Naive B cell (primary cell): ENCODE measurements around the gene RLBP1. TPM values are rescaled to one million over a fixed set of nuclear protein-coding genes. Genes with fewer than 3 reads are reported as not detected.

ENCODE experiments used
- ATAC-seq, 2 donors: fragments of 150-1000 bp; cut with Tn5 transposase; 2 replicates each; pipeline ENCODE4 v1.10.0; 2021; ENCODE audit warnings: low read depth in 2 of 2, mild to moderate bottlenecking in 2 of 2, moderate library complexity in 2 of 2
- DNase-seq: peaks from one replicate; pipeline ENCODE4 v3.0.0; 2022
- H3K27ac Mint-ChIP-seq, 6 donors: one replicate each; pipeline ENCODE4 v1.8.0; 2020 to 2022; ENCODE audit warnings: mild to moderate bottlenecking in 6 of 6, mixed read lengths in 6 of 6, moderate library complexity in 5 of 6, inconsistent platforms in 2 of 6
- H3K27me3 Mint-ChIP-seq, 3 donors: one replicate each; pipeline ENCODE4 v1.8.0; 2021 to 2022; ENCODE audit warnings: mixed read lengths in 3 of 3, mild to moderate bottlenecking in 1 of 3
- H3K36me3 Mint-ChIP-seq, 2 donors: one replicate each; pipeline ENCODE4 v1.8.0; 2020 to 2022; ENCODE audit warnings: mixed read lengths in 2 of 2, inconsistent platforms in 1 of 2, mild to moderate bottlenecking in 1 of 2
- H3K4me1 Mint-ChIP-seq, 3 donors: one replicate each; pipeline ENCODE4 v1.8.0; 2020 to 2022; ENCODE audit warnings: mixed read lengths in 3 of 3, inconsistent platforms in 1 of 3, mild to moderate bottlenecking in 1 of 3, moderate library complexity in 1 of 3
- H3K4me3 Mint-ChIP-seq, 8 donors: one replicate each; pipeline ENCODE4 v1.8.0; 2020 to 2022; ENCODE audit warnings: mild to moderate bottlenecking in 8 of 8, mixed read lengths in 8 of 8, moderate library complexity in 8 of 8, inconsistent platforms in 2 of 8
- H3K9me3 Mint-ChIP-seq, 7 donors: one replicate each; pipeline ENCODE4 v1.8.0; 2020 to 2022; ENCODE audit warnings: mixed read lengths in 7 of 7, mild to moderate bottlenecking in 5 of 7, inconsistent platforms in 2 of 7, moderate library complexity in 1 of 7
- polyA plus RNA-seq, 6 donors: library from polyadenylated mRNA; unstranded; fragments of 300-500 nt; fragmentation: Illumina TruSeq; gene quantifications; one replicate each; pipeline ENCODE4 v1.2.3, GENCODE V29; 2021; ENCODE audit warnings: low read depth in 6 of 6

The RLBP1 gene
- polyA plus RNA-seq, 6 donors from 2014 or later, result not detected

- Mint-ChIP-seq H3K9me3 (no peaks in the 10 kb centered on the region), H3K27ac (peak overlapping the region in 3 of 6 donors; percentile 13 to 49 (median 33)), H3K36me3 (no peaks in the 10 kb centered on the region), H3K4me3 (no peak overlapping the region), H3K27me3 (no peaks in the 10 kb centered on the region), H3K4me1 (peaks cover 4 to 5% (median 4%) of the 10 kb centered on the region in 3 donors)
- no peak for DNase-seq
- ATAC-seq, result no peak
These were observed 53.9 kb downstream of the RLBP1 start for GRCh38 chr15:89167267-89168176.

GRCh38 chr15:89165677-89166076 is 55.7 kb downstream of the RLBP1 start:
- Mint-ChIP-seq H3K36me3 (no peaks in the 10 kb centered on the region), H3K27ac (no peak overlapping the region)

GRCh38 chr15:89164712-89165211 is 56.6 kb downstream of the RLBP1 start:
- Mint-ChIP-seq H3K27ac (no peak overlapping the region), H3K4me1 (peaks cover 4 to 9% (median 4%) of the 10 kb centered on the region in 3 donors), H3K4me3 (no peak overlapping the region), H3K27me3 (no peaks in the 10 kb centered on the region), H3K36me3 (no peaks in the 10 kb centered on the region), H3K9me3 (no peaks in the 10 kb centered on the region)
- no peak for ATAC-seq
- DNase-seq, result no peak

More at GRCh38 chr15:89165677-89166076, 55.7 kb downstream of the RLBP1 start:
- H3K4me3 Mint-ChIP-seq, result no peak overlapping the region
- no peak for ATAC-seq
- H3K4me1 Mint-ChIP-seq, result peaks cover 4 to 9% (median 4%) of the 10 kb centered on the region in 3 donors
- no peaks in the 10 kb centered on the region for H3K9me3 Mint-ChIP-seq
- no peaks in the 10 kb centered on the region for H3K27me3 Mint-ChIP-seq
- DNase-seq, result no peak

GRCh38 chr15:89163271-89164055 is 57.9 kb downstream of the RLBP1 start:
- Mint-ChIP-seq H3K4me3 (no peak overlapping the region), H3K27me3 (no peaks in the 10 kb centered on the region), H3K36me3 (peaks cover 1 to 4% of the 10 kb centered on the region in 2 donors), H3K27ac (peak overlapping the region in 1 of 6 donors; percentile 33), H3K4me1 (peaks cover 4 to 9% (median 4%) of the 10 kb centered on the region in 3 donors), H3K9me3 (no peaks in the 10 kb centered on the region)
- DNase-seq (no peak), ATAC-seq (no peak)

GRCh38 chr15:89161666-89162065 is 59.7 kb downstream of the RLBP1 start:
- Mint-ChIP-seq H3K36me3 (peaks cover 9 to 15% of the 10 kb centered on the region in 2 donors), H3K27ac (no peak overlapping the region)
- no peak for ATAC-seq

More at GRCh38 chr15:89161666-89162065, 59.7 kb downstream of the RLBP1 start:
- Mint-ChIP-seq H3K9me3 (no peaks in the 10 kb centered on the region), H3K27me3 (no peaks in the 10 kb centered on the region), H3K4me3 (no peak overlapping the region), H3K4me1 (peaks cover 0 to 4% (median 0%) of the 10 kb centered on the region in 3 donors)
- no peak for DNase-seq

Other genes starting within 250 kb of the RLBP1 start
- 10 to 100 TPM in 4 of 6 donors, 1 to 10 TPM in 2; 5.4 to 17.6 (median 12.1) TPM for gene ABHD2, start 133.1 kb downstream of the RLBP1 start, polyA plus RNA-seq
- 1 to 10 TPM; 2.6 to 8.2 (median 5.1) TPM for gene FANCI, start 22.4 kb upstream of the RLBP1 start, polyA plus RNA-seq
- 10 to 100 TPM; 23.7 to 61.3 (median 28.5) TPM for gene POLG, start 113.2 kb upstream of the RLBP1 start, polyA plus RNA-seq